ENCODE results near the gene SLC46A2.

Gene SLC46A2, protein sequence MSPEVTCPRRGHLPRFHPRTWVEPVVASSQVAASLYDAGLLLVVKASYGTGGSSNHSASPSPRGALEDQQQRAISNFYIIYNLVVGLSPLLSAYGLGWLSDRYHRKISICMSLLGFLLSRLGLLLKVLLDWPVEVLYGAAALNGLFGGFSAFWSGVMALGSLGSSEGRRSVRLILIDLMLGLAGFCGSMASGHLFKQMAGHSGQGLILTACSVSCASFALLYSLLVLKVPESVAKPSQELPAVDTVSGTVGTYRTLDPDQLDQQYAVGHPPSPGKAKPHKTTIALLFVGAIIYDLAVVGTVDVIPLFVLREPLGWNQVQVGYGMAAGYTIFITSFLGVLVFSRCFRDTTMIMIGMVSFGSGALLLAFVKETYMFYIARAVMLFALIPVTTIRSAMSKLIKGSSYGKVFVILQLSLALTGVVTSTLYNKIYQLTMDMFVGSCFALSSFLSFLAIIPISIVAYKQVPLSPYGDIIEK

GRCh38 chr9:112890106-112891081, at the start of gene SLC46A2:
TSS of gene SLC46A2 (minus strand) at chr9:112890876. CDS start at chr9:112890681, 195 bp downstream.
- no peak for DNase-seq

DNA sequence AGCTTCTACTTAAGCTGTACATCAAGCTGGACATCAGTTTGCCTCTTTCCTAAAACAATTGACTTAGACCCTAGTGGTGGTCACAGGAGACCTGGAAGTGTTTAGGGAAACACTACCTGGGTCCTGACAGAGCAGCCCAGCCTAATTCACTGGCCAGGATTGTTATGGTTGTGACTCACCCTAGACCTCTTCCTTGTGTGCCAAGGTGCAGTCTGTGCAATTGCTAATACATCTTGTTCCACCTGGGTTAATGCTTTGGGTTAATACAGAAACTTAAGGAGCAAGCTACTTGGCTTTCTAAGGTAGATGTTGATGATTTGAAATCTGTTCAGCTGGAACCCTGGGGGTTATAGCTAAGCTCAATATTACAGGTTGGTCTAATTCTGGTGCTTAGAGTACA, 48.7 kb upstream of the SLC46A2 start:
- DNase-seq = no peak

DNA sequence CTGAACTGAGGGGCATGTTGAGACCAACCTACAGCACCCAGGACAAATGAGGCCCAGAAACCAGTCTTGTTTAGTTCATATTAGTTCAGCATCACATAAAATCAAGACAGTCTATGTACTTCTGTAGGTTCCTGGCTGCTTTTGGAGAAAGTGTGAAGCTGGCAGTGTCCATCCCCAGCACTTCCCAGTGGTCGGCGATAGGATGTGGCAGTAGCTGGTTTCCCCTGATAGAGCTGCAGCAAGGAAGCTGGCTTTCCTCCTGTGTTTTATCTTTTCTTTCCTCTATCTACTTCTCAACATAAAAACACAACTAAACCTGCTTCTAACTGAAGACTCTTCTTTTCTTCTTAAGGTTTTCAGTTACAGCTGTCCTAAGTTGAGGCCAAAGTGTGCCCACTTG, 43.0 kb upstream of the SLC46A2 start:
- DNase-seq = no peak

DNA sequence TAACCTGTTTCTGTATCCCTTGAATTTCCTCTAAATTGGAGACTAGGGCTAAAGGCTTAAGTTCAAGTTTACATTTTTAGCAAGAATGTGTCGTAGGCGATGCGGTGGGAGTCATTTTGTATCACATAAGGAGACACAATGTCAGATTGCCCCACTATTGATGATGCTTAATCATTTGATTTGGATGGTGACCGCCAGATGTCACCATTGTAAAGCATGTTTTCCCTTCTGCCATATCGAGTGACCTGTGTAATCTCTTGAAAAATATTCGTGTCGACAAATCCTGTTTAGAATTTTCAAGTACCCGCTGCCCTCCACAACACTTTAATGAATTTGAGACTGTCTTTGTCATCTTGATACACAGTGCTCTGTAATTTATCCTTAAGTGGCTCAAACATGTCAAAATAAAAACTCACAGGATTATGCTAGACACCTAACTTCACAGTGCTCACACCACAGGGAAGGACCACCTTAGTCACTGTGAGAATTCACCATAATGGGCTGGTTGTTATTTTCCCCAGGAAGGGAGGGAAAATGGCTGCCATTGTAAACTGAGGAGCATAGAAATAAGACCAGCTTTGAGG, 34.5 kb upstream of the SLC46A2 start:
- peak; percentile 1 for DNase-seq

- no peak for DNase-seq
These were observed 30.9 kb upstream of the SLC46A2 start for GRCh38 chr9:112921549-112921948.

DNA sequence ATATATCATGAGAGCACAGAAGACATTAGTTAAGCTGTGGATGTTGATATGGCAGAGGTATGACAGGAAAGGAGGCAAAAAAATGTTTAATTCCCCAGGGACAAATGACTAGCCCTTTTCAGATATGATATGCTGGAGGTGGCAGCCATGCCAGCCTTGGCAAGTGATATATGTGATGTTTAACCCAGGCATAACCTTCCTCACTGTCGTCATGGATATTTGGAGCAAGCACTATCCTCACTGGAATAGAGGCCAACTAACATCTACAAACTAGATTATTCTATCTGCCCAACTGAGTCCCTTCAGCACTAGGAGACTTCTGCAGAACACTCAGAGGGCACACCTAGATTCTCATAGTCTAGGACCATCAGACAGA, 27.3 kb upstream of the SLC46A2 start:
- no peak for DNase-seq

DNA sequence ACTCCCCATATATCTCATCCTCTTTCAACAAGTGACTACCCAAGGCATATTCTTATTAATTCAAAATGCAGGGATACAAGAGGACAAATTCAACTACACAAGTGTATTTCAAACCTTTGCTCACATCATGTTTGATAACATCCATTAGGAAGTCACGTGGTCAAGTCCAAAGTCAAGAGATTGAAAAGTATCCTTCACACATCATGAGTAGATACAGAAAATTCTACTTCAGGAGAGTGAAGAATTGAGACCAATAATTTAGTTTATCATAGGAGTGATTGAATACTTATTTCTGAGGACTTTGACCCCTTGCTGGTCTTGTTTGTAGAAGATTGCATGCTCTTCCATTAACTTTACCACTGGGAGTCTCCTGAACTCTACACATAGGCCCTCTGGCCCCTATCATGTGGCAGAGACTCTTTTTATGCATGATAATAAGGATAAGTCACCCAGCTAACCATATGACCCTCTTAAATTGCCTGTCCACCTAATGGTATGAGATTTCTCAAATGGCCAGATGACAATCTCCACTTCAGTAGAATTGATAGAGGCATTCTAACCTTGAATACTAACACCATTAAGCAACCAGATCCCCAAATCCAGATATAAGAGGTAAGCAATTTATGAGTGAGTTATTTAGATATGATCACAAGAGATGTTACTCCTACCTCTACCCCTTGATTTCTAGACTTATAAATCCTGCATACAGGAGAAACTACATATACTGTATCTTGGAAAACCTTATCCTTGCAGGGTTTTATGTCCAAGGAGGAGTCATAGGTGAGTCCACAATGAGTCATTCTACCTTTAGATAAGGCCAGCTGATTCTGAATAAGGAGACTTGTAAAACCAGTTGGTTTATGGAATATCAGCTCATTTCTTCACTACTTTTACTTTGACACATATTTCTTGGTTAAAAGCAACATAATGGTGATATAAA, 26.6 kb upstream of the SLC46A2 start:
- no peak for DNase-seq

DNA sequence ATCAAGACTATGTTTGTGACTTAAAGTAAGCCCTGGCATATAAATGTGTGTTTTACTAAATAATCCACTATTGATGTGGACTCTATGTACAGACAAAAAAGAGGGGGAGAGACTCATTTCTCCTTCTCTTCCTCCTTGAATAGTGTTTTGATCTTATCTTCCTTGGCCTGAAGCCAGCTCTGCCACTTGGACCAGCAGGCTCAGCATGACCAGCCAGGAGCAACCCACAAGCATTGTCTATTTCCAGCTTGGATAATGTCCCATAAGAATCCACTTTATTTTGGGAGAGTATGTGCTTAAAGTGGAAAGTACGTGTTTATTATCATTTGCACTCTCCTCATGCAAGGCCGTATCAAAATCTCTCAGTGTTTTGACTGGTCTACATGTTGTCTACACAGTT, 23.8 kb upstream of the SLC46A2 start:
- DNase-seq = no peak

DNA sequence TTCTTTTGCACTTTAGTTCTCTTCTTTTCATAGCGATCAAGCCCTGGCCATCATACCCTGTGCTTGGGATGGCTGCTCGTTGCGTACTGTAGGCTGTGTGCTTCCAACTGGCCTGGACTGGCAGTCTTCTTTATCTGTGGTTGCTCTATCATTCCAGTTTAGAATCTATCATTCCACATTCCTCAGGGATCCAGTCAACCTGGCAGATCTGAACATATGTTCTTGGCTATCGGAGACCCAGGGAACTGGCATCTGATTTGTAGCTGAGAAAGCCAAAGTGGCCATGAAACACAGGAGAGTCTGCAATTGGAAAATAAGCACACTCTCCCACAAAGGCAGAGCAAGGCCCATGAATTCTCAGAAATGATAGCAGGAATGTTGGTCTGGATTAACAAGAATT, 22.6 kb upstream of the SLC46A2 start:
- DNase-seq = no peak

GRCh38 chr9:112912636-112913035, 22.0 kb upstream of the SLC46A2 start:
- no peak for DNase-seq

DNA sequence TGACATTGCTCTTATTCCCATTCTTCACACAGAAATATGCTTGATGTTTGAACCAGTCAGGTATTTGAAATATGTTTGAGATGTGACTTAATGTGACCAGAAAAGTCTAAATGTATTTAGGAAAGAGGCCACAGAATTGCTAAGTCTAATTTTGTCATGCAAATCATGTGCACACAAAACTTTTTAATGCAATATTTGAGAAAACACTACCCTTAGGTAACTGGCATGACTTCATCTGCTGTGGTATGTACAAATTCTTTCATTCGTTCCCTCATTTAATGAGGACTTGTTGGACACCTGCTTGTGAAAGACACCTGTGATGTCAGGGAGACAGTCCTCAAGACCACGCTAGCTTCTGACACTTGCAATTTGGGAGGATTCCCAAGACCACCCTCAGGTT, 21.1 kb upstream of the SLC46A2 start:
- DNase-seq = no peak

- no peak for DNase-seq
These were observed 14.4 kb upstream of the SLC46A2 start for GRCh38 chr9:112905084-112905483.

DNA sequence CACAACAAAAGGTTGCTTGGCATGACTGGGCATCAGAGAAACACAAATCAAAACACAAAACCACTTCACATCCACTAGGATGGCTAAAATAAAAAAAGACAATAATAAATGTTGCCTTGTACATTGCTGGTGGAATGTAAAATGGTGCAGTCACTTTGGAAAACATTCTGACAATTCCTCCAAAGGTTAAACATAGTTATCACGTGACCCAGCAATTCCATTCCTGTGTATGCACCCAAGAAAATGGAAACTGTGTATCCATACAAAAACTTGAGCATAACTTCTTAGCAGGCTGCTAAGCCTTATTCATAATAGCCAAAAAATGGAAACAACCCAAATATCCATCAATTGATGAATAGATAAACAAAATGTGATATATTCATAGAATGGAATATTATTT, 10.2 kb upstream of the SLC46A2 start:
- no peak for DNase-seq

- no peak for DNase-seq
These were observed 9.8 kb upstream of the SLC46A2 start for GRCh38 chr9:112900488-112900887.

DNA sequence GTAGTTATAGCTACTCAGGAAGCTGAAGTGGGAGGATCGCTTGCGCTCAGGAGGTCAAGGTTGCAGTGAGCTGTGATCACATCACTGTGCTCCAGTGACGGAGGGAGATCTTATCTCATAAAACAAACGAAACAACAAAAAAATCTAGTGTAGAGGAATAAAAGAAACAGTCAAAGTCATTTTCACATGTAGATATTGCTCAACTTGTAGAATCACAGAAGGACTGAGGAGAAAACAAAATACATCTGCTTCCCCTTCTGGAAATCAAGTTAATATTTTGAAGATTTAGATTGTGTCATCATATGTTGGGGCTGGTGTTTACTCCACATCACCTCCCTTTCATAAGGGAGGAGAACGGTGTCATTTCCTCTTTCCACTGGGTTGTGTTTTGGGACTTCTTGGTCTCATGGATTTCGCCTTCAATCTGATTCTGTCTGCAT, 8.2 kb upstream of the SLC46A2 start:
- DNase-seq = no peak

DNA sequence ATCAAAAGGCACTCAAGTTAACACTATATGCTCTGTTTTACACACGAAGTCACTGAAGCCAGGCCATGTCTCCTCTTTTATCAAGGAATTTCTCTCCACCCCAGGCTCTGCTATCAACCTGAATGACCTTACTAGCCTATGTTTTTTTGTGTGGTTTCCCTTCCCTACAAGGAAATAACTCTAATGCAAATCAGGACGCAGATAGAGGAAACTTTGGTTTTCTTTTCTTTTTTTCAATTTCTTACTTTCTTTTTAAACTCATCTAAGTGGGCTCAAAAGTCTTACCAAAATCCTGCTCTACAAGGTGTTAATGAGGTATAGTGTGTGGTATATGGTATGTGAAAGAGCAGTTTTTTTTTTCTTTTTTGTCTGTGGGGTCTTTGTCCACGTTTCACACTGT, 5.5 kb upstream of the SLC46A2 start:
- DNase-seq = no peak

GRCh38 chr9:112894699-112895098, 4.0 kb upstream of the SLC46A2 start:
- no peak for DNase-seq

- no peak for DNase-seq
These were observed 3.4 kb upstream of the SLC46A2 start for GRCh38 chr9:112894041-112894440.

DNA sequence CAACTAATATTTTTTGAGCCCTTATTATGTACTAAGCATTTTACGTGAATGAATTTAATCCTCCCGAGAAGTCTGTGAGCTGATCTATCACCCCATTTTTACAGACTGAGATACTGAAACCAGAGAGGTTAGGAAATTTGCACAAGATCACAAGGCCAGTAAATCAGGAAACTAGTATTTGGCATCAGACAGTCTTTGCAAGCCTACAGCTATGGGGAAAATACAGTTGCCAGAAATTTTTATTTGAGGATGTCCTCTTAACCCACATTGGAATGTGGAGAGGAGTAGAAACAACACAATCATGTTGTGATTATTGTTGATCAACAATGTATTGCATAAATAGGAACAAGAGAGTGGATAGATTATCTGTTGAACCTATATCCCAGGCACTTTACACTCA, 2.3 kb upstream of the SLC46A2 start:
- no peak for DNase-seq

DNA sequence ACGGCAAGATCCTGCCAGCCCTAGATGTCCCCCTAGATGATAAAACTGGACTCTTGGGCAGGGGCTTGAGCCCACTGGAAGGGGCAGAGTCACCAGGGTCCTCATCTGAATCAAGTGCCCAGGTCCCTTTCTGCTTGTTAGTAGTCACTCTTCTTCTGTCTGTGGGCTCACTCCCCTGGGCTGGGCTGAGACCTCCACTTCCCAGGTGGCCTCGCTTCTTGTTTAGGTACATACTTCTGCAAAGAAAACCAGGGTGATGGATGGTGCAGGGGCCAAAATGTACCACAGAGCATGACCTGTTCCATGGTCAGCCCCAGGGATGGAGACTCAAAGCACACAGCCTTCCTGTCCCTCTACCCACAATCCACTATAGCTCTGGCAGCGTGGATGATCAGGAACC, 845 bp upstream of the SLC46A2 start:
- no peak for DNase-seq

GRCh38 chr9:112887381-112887780, 3.3 kb downstream of the SLC46A2 start:
- no peak for DNase-seq

DNA sequence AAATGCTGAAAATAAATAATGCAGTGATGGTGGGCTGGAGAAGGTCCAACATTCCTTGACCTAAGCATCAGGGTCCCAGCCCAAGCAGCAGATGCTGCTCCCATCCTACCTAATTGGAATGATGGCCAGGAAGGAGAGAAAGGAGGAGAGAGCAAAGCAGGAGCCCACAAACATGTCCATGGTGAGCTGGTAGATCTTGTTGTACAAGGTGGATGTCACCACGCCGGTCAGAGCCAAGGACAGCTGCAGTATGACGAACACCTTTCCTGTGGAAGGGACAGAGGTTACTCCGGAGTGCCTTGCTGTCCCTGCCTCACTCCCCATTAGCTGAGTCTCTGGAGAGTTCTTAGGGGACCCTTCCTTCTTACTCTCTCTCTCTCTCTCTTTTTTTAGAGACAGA, 4.3 kb downstream of the SLC46A2 start:
- no peak for DNase-seq

Data from CD4-positive, alpha-beta T cell treated with Interleukin-21 for 1 hour (primary cell).